Measurements from ENCODE around the gene FSD1. TPM values are rescaled to one million over a fixed set of nuclear protein-coding genes. Genes with fewer than 3 reads are reported as not detected.

The FSD1 gene
- total RNA-seq, 3 donors from 2014 or later (not counting 1 experiment from before 2014, with no cell fraction given) = 15.5 to 18.2 (median 16.4) TPM

DNA sequence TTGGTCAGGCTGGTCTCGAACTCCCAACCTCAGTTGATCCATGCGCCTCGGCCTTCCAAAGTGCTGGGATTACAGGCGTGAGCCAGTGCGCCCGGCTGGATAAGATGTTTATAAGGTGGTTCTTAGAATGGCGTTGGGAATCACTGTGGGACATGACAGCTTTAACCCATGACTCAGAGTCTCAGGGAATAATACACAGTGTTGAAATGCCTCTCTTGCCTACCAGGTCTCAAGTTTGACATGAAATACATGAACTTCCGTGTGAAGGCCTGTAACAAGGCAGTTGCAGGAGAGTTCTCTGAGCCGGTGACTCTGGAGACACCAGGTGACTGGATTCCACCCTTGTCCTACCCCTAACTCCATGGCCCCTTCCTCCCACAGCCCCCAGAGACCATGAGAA lies 12.6 kb downstream of the FSD1 start:
- intact Hi-C loops (cut with micrococcal nuclease) = no loop called here
- TF ChIP-seq CTCF (IDR thresholded peaks at IDR 0.05) = no peak
- H3K36me3 Mint-ChIP-seq = no peaks in the 10 kb centered on the region
- H3K27me3 ChIP-seq (ENCODE audit: control insufficient read depth, insufficient read depth, low read length) = no peaks in the 10 kb centered on the region
- H3K27ac Mint-ChIP-seq = no peak overlapping the region
- DNase-seq = no peak
- H3K4me1 ChIP-seq (ENCODE audit: control insufficient read depth, insufficient read depth, low read length) = no peaks in the 10 kb centered on the region
- no peak overlapping the region for H3K4me3 ChIP-seq (ENCODE audit: low read length)
- no peak overlapping the region for H3K27ac ChIP-seq (ENCODE audit: low read length)
- H3K9me3 Mint-ChIP-seq = peaks cover 0 to 2% of the 10 kb centered on the region in 2 donors
- no peak for ATAC-seq
- H3K36me3 ChIP-seq (ENCODE audit: control insufficient read depth, insufficient read depth, low read length) = no peaks in the 10 kb centered on the region
- H3K27me3 Mint-ChIP-seq (ENCODE audit: low read depth in 2 of 2) = no peaks in the 10 kb centered on the region
- no peak overlapping the region for H3K4me3 Mint-ChIP-seq
- no peaks in the 10 kb centered on the region for H3K9me3 ChIP-seq (ENCODE audit: control insufficient read depth, insufficient read depth, low read length)
- 92% methylated on average over 9 of the region's 9 CpGs for WGBS (ENCODE audit: insufficient coverage)
- no peaks in the 10 kb centered on the region for H3K4me1 Mint-ChIP-seq

DNA sequence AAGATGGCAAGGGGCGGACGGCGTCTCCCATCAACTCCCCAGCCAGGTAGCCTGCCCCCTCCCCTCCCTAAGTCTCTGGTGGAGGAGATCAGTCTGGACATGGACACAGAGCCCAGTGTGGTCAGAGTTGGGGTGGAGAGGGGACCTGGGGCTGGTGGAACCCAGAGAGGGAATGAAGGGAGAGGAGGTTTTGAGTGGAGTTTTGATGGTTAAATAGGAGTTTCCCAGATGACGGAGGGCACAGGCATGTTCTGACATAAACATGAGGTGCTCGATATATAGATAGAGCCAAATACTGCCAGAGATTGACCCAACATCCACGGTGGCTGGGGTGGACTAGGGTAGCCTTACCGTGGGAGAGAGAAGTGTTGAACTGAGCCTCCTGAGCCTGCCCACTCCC lies 14.1 kb downstream of the FSD1 start:
- WGBS (ENCODE audit: insufficient coverage) = 93% methylated on average over 7 of the region's 7 CpGs
- Histone ChIP-seq H3K27me3 (ENCODE audit: control insufficient read depth, insufficient read depth, low read length) (no peaks in the 10 kb centered on the region), H3K9me3 (ENCODE audit: control insufficient read depth, insufficient read depth, low read length) (no peaks in the 10 kb centered on the region), H3K4me3 (ENCODE audit: low read length) (no peak overlapping the region), H3K36me3 (ENCODE audit: control insufficient read depth, insufficient read depth, low read length) (no peaks in the 10 kb centered on the region), H3K27ac (ENCODE audit: low read length) (no peak overlapping the region), H3K4me1 (ENCODE audit: control insufficient read depth, insufficient read depth, low read length) (no peaks in the 10 kb centered on the region)
- H3K4me3 Mint-ChIP-seq = no peak overlapping the region
- peaks cover 0 to 2% of the 10 kb centered on the region in 2 donors for H3K9me3 Mint-ChIP-seq
- no peak for TF ChIP-seq CTCF (IDR thresholded peaks at IDR 0.05)
- H3K27me3 Mint-ChIP-seq (ENCODE audit: low read depth in 2 of 2) = no peaks in the 10 kb centered on the region
- H3K36me3 Mint-ChIP-seq = no peaks in the 10 kb centered on the region
- intact Hi-C loops (cut with micrococcal nuclease) = no loop called here
- ATAC-seq (no peak), DNase-seq (no peak)
- H3K4me1 Mint-ChIP-seq = no peaks in the 10 kb centered on the region
- no peak overlapping the region for H3K27ac Mint-ChIP-seq

- Histone ChIP-seq H3K36me3 (ENCODE audit: control insufficient read depth, insufficient read depth, low read length) (no peaks in the 10 kb centered on the region), H3K4me3 (ENCODE audit: low read length) (no peak overlapping the region), H3K4me1 (ENCODE audit: control insufficient read depth, insufficient read depth, low read length) (no peaks in the 10 kb centered on the region), H3K27me3 (ENCODE audit: control insufficient read depth, insufficient read depth, low read length) (no peaks in the 10 kb centered on the region), H3K9me3 (ENCODE audit: control insufficient read depth, insufficient read depth, low read length) (no peaks in the 10 kb centered on the region), H3K27ac (ENCODE audit: low read length) (no peak overlapping the region)
- TF ChIP-seq CTCF (IDR thresholded peaks at IDR 0.05) = no peak
- Mint-ChIP-seq H3K36me3 (no peaks in the 10 kb centered on the region), H3K9me3 (peaks cover 0 to 2% of the 10 kb centered on the region in 2 donors), H3K4me3 (no peak overlapping the region), H3K27ac (no peak overlapping the region), H3K27me3 (ENCODE audit: low read depth in 2 of 2) (no peaks in the 10 kb centered on the region), H3K4me1 (no peaks in the 10 kb centered on the region)
- ATAC-seq = no peak
- DNase-seq = no peak
- intact Hi-C loops (cut with micrococcal nuclease) = no loop called here
- WGBS (ENCODE audit: insufficient coverage) = 100% methylated on average over 2 of the region's 2 CpGs
These were observed 14.8 kb downstream of the FSD1 start for GRCh38 chr19:4319067-4319718.

DNA sequence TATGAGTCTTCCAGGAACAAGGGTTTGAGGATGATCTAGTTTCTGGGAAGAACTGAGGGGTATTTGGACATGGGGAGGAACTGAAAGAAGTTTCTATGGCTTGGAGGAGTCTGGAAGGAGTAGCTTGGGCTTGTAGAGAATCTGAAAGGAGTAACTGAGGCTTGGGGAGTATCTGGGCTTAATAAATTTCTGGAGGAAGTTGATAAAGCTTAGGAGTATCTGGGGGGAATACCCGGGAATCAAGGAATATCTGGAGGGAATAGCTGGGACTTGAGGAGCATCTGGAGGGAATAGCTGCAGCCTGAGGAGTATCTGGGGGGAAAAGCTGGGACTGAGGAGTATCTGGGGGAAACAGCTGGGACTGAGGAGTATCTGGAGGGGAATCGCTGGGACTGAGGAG lies 16.0 kb downstream of the FSD1 start:
- Histone ChIP-seq H3K9me3 (ENCODE audit: control insufficient read depth, insufficient read depth, low read length) (no peaks in the 10 kb centered on the region), H3K27me3 (ENCODE audit: control insufficient read depth, insufficient read depth, low read length) (no peaks in the 10 kb centered on the region), H3K27ac (ENCODE audit: low read length) (no peak overlapping the region), H3K36me3 (ENCODE audit: control insufficient read depth, insufficient read depth, low read length) (no peaks in the 10 kb centered on the region), H3K4me3 (ENCODE audit: low read length) (no peak overlapping the region), H3K4me1 (ENCODE audit: control insufficient read depth, insufficient read depth, low read length) (no peaks in the 10 kb centered on the region)
- Mint-ChIP-seq H3K4me1 (no peaks in the 10 kb centered on the region), H3K36me3 (no peaks in the 10 kb centered on the region), H3K4me3 (no peak overlapping the region), H3K9me3 (peaks cover 0 to 2% of the 10 kb centered on the region in 2 donors), H3K27me3 (ENCODE audit: low read depth in 2 of 2) (no peaks in the 10 kb centered on the region), H3K27ac (peak overlapping the region in 1 of 2 donors; percentile 58)
- DNase-seq (no peak), ATAC-seq (no peak)
- no peak for TF ChIP-seq CTCF (IDR thresholded peaks at IDR 0.05)
- intact Hi-C loops (cut with micrococcal nuclease) = no loop called here
- WGBS (ENCODE audit: insufficient coverage) = 98% methylated on average over 2 of the region's 2 CpGs

Data from natural killer cell (primary cell).